ENCODE data around the gene TCTN3.

Gene TCTN3

GRCh38 chr10:95716866-95717265 is 23.1 kb upstream of the TCTN3 start:
- TF ChIP-seq PPARA (CRISPR knock-in tag; IDR thresholded peaks at IDR 0.05; ENCODE audit: borderline replicate concordance) (no peak), BACH2 (CRISPR knock-in tag; IDR thresholded peaks at IDR 0.05; ENCODE audit: borderline replicate concordance) (no peak), ZC3H10 (CRISPR knock-in tag; IDR thresholded peaks at IDR 0.05) (no peak), ESRRG (CRISPR knock-in tag; IDR thresholded peaks at IDR 0.05) (no peak), TSHZ2 (CRISPR knock-in tag; IDR thresholded peaks at IDR 0.05) (no peak), CREB5 (CRISPR knock-in tag; IDR thresholded peaks at IDR 0.05; ENCODE audit: low read depth) (no peak), GLIS3 (CRISPR knock-in tag; IDR thresholded peaks at IDR 0.05) (no peak), ISL1 (CRISPR knock-in tag; IDR thresholded peaks at IDR 0.05) (no peak), ZFP3 (CRISPR knock-in tag; IDR thresholded peaks at IDR 0.05) (no peak), POU6F1 (CRISPR knock-in tag; IDR thresholded peaks at IDR 0.05; ENCODE audit: borderline replicate concordance, low read depth) (no peak), TOX (CRISPR knock-in tag; IDR thresholded peaks at IDR 0.05; ENCODE audit: borderline replicate concordance) (no peak), SNAI2 (CRISPR knock-in tag; IDR thresholded peaks at IDR 0.05) (no peak), OSR1 (CRISPR knock-in tag; IDR thresholded peaks at IDR 0.05) (no peak), PATZ1 (CRISPR knock-in tag; IDR thresholded peaks at IDR 0.05; ENCODE audit: borderline replicate concordance) (no peak)
- ATAC-seq = no peak

- no peak for ATAC-seq
- TF ChIP-seq PPARA (CRISPR knock-in tag; IDR thresholded peaks at IDR 0.05; ENCODE audit: borderline replicate concordance) (no peak), TSHZ2 (CRISPR knock-in tag; IDR thresholded peaks at IDR 0.05) (no peak)
Measured at GRCh38 chr10:95716466-95716865, 22.7 kb upstream of the TCTN3 start.

GRCh38 chr10:95711492-95711891 is 17.8 kb upstream of the TCTN3 start:
- TF ChIP-seq PPARA (CRISPR knock-in tag; IDR thresholded peaks at IDR 0.05; ENCODE audit: borderline replicate concordance) (no peak), GLIS3 (CRISPR knock-in tag; IDR thresholded peaks at IDR 0.05) (no peak), RARB (CRISPR knock-in tag; IDR thresholded peaks at IDR 0.05) (no peak), ZNF8 (CRISPR knock-in tag; IDR thresholded peaks at IDR 0.05) (no peak), OSR1 (CRISPR knock-in tag; IDR thresholded peaks at IDR 0.05) (no peak), PATZ1 (CRISPR knock-in tag; IDR thresholded peaks at IDR 0.05; ENCODE audit: borderline replicate concordance) (no peak), ISL1 (CRISPR knock-in tag; IDR thresholded peaks at IDR 0.05) (no peak), ESRRG (CRISPR knock-in tag; IDR thresholded peaks at IDR 0.05) (no peak), SNAI2 (CRISPR knock-in tag; IDR thresholded peaks at IDR 0.05) (no peak)
- ATAC-seq = no peak

All from SK-N-SH treated with all-trans-retinoic acid at 6 μM for 48 hours (cell line).